GM21447 (cell line): ENCODE data around the gene TELO2.

ENCODE experiments used
- ATAC-seq: cut with Tn5 transposase; IDR thresholded peaks from one replicate; pipeline ENCODE4 v1.9.1; 2021; ENCODE audit not compliant: unreplicated experiment

Gene TELO2

GRCh38 chr16:1492923-1493745, at the start of gene TELO2:
TELO2 (plus strand) TSS chr16:1493360; CDS start chr16:1494282, 922 bp downstream.
- peak; percentile 64 for ATAC-seq

GRCh38 chr16:1443403-1443973, 49.7 kb upstream of the TELO2 start:
- no peak for ATAC-seq

GRCh38 chr16:1443980-1444729, 49.0 kb upstream of the TELO2 start, which contains the start of gene CCDC154:
CCDC154 (minus strand) TSS chr16:1444556; CDS start chr16:1444322, 234 bp downstream.
- no peak for ATAC-seq

- ATAC-seq = no peak
Observed at GRCh38 chr16:1444730-1445517, 48.2 kb upstream of the TELO2 start.

- ATAC-seq = no peak
Observed at GRCh38 chr16:1445518-1446203, 47.5 kb upstream of the TELO2 start.

DNA sequence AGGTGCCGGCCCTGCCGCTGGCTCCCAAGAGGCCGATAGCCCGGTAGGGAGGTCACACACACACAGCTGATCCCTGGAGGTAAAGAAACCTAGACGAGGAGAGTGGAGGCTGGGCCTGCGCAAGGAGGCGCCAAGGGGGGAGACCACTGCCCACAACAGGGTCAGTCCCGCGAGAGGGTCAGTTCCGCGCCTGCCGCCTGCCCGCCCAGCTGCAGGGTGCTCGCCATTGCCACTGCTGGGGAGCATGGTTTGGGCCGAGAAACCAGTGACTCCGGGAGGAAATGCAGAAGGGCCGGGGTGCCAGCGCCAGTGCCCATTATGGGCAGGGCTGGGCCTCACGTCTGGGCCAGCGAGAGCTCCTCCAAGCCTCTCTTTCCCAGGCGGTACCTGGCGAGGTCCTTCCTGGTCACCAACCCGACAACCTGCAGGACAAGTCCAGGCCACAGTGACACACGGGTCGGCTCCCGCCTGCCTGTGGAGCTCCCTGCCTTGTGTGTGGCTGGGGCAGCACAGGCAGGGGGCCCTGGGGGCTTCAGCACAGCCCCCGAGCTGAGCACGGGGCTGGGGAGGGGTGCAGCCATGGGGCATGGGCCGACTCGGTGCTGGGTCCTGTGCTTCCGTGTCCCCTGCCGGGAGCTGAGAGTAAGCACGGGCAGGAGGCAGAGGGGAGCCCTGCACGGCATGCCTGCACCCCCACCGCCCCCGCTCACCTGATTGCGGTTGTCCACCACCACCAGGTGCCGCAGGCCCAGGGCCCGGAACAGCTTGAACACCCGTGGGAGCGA, 46.7 kb upstream of the TELO2 start:
- ATAC-seq = no peak

DNA sequence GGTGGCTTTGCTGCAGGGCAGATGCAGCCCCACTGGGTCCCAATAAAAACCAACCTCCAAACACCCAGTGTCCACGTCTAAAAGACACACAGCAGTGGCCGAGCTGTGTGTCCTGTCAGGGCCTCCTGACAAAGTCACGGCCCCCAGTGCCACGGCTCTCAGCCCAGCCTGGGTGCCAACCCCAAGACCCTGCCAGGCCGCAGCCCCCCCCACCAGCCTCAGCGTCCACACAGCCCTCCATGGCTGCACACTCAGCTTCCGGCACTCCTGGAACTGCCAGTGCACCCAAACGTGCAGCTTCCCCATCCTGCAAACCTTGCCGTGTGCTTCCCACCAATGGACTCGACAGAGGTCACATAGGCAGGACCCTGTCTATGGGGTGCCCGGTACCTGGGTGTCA, 45.2 kb upstream of the TELO2 start:
- no peak for ATAC-seq

- ATAC-seq = no peak
Observed at GRCh38 chr16:1448536-1449116, 44.5 kb upstream of the TELO2 start.

DNA sequence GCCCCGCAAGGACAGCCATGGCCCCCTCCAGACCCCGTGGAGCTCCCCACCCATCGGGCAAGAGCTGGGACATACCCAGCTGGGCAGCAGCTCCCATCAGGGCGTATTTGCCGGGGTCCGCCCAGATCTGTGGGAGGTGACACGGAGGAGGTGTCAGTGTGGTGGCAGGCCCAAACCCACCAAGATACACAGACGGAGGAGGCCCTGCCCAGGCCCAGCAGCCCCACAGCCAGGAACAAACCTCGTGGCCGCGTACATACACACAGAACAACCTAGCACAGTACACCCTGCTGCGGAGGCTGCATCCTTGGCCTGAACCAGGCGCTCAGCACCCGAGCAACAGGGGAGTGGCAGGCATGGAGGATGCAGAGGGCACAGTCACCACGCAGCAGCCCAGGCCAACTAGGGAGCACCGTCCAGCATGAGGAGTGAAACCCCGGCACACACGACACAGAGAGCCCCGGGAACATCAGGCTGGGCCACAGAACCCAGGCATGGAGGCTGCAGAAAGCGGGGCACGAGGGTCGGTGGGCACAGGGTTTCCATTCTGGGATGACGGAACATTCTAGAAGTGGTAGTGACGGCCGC, 43.9 kb upstream of the TELO2 start:
- ATAC-seq = no peak

- ATAC-seq = no peak
Observed at GRCh38 chr16:1450218-1450617, 42.9 kb upstream of the TELO2 start.

DNA sequence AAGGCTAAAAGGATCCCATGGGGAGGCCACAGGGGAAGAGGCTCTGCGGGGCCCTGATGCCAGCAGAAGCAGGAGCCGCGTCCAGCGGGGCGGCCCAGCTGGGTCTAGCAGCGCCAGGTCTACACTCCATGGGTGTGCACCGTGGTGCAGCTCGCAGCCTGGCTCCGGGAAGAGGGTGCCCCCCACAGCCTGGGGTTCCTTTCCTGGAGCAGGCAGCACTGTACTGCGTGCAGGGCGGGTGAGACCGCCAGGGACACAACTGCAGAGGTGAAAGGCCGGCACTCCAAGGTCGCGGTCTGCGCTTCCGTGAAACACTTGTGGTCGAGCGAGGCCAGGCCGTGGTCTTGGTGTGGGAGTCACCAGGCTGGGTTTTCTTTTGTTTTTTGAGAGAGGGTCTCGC, 42.3 kb upstream of the TELO2 start:
- ATAC-seq = no peak

DNA sequence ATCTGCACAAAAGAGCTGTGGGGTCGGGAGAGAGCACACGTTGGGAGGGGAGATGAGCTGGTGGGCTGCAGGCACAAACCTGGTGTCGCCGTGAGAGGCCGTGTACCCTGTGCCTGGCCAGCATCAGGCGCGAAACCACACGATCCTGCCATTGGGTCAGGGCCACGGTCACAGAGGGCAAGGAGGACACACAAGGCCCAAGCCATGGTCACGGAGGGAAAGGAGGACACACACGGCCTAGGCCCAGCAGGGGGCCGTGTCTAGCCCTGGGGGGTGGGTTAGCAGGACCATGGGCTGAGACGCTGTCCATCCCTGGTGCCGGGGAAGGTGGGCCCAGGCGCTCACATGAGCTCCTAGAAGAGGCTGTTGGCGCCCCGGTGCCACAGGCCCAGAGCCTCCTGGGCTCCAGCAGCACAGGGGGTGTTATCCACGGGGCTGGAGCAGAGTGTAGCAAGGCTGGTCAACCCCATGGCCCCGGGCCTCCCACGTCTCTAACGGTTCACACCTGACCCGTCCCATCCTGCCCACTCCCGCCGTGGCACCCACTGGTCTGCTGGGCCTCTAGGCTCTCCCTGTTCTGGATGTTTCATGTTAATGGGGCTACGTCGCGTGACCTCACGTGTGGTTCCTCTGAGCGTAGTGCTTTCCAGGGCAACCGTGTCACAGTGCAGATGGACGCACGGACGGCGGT, 41.3 kb upstream of the TELO2 start:
- ATAC-seq = no peak

- no peak for ATAC-seq
Observed at GRCh38 chr16:1452530-1452929, 40.6 kb upstream of the TELO2 start.

GRCh38 chr16:1453316-1453715, 39.8 kb upstream of the TELO2 start:
- no peak for ATAC-seq

GRCh38 chr16:1454561-1454960, 38.6 kb upstream of the TELO2 start:
- no peak for ATAC-seq

- ATAC-seq = no peak
Observed at GRCh38 chr16:1455190-1456171, 37.7 kb upstream of the TELO2 start.

GRCh38 chr16:1456951-1457350, 36.2 kb upstream of the TELO2 start:
- no peak for ATAC-seq
